Upper lobe of left lung (tissue), 4 donors: Measurements from ENCODE around the gene LILRB1.
"Not testable (repeated sequence)": the region's sequence is repeated elsewhere in the genome, so short reads cannot be mapped to it uniquely, and the experiment has no call there.

Experiments
- EP300 ChIP-seq, 4 donors: sonication (generic); formaldehyde crosslinking; IDR thresholded peaks; one replicate each; pipeline ENCODE4 v1.5.1; 2017; ENCODE audit warnings: antibody characterized with exemption in 4 of 4, control low read depth in 2 of 4
- POLR2A ChIP-seq, 4 donors: fragments of 450-650 bp; IDR thresholded peaks; one replicate each; pipeline ENCODE4 v1.5.1; 2016 to 2017; ENCODE audit warnings: antibody characterized with exemption in 4 of 4, mild to moderate bottlenecking in 2 of 4
- TF ChIP-seq, protein P1 (sequence below), 6 experiments: fragments of 450-650 bp in 4 of 6; fragments of 200-600 bp in 2 of 6; sonication (generic) in 2 of 6; IDR thresholded peaks; one replicate each; pipeline ENCODE4 v1.5.1; 2016 to 2019; ENCODE audit warnings: antibody characterized with exemption in 6 of 6

GRCh38 chr19:54593445-54593844, 36.8 kb upstream of the LILRB1 start, which contains the start of gene LILRA1:
- TF ChIP-seq, protein P1, sequence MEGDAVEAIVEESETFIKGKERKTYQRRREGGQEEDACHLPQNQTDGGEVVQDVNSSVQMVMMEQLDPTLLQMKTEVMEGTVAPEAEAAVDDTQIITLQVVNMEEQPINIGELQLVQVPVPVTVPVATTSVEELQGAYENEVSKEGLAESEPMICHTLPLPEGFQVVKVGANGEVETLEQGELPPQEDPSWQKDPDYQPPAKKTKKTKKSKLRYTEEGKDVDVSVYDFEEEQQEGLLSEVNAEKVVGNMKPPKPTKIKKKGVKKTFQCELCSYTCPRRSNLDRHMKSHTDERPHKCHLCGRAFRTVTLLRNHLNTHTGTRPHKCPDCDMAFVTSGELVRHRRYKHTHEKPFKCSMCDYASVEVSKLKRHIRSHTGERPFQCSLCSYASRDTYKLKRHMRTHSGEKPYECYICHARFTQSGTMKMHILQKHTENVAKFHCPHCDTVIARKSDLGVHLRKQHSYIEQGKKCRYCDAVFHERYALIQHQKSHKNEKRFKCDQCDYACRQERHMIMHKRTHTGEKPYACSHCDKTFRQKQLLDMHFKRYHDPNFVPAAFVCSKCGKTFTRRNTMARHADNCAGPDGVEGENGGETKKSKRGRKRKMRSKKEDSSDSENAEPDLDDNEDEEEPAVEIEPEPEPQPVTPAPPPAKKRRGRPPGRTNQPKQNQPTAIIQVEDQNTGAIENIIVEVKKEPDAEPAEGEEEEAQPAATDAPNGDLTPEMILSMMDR (IDR thresholded peaks at IDR 0.05) = not testable (repeated sequence)
- not testable (repeated sequence) for TF ChIP-seq EP300, POLR2A (IDR thresholded peaks at IDR 0.05)
